ENCODE results near the gene KISS1.

KISS1 gene

GRCh38 chr1:204162494-204163074 is 33.7 kb downstream of the KISS1 start:
- peak; percentile 97 for TF ChIP-seq CTCF (IDR thresholded peaks at IDR 0.05; ENCODE audit: control insufficient read depth, extremely low read depth, insufficient read depth)
- peak; percentile 83 for DNase-seq (ENCODE audit: low read depth)
- no peak overlapping the region for H3K4me3 ChIP-seq (ENCODE audit: low read depth, low read length)

GRCh38 chr1:204161609-204162493 is 34.4 kb downstream of the KISS1 start:
- no peak for DNase-seq (ENCODE audit: low read depth)
- no peak overlapping the region for H3K4me3 ChIP-seq (ENCODE audit: low read depth, low read length)
- TF ChIP-seq CTCF (IDR thresholded peaks at IDR 0.05; ENCODE audit: control insufficient read depth, extremely low read depth, insufficient read depth): no peak

- DNase-seq (ENCODE audit: low read depth): no peak
- H3K4me3 ChIP-seq (ENCODE audit: low read depth, low read length): no peak overlapping the region
- no peak for TF ChIP-seq CTCF (IDR thresholded peaks at IDR 0.05; ENCODE audit: control insufficient read depth, extremely low read depth, insufficient read depth)
Observed at GRCh38 chr1:204157962-204158361, 38.3 kb downstream of the KISS1 start.

GRCh38 chr1:204155881-204156280 is 40.4 kb downstream of the KISS1 start:
- TF ChIP-seq CTCF (IDR thresholded peaks at IDR 0.05; ENCODE audit: control insufficient read depth, extremely low read depth, insufficient read depth): no peak
- H3K4me3 ChIP-seq (ENCODE audit: low read depth, low read length): no peak overlapping the region
- no peak for DNase-seq (ENCODE audit: low read depth)

- DNase-seq (ENCODE audit: low read depth): no peak
- H3K4me3 ChIP-seq (ENCODE audit: low read depth, low read length): no peak overlapping the region
- TF ChIP-seq CTCF (IDR thresholded peaks at IDR 0.05; ENCODE audit: control insufficient read depth, extremely low read depth, insufficient read depth): no peak
Observed at GRCh38 chr1:204154568-204155255, 41.6 kb downstream of the KISS1 start.

GRCh38 chr1:204153667-204154066 is 42.6 kb downstream of the KISS1 start:
- no peak for DNase-seq (ENCODE audit: low read depth)
- no peak for TF ChIP-seq CTCF (IDR thresholded peaks at IDR 0.05; ENCODE audit: control insufficient read depth, extremely low read depth, insufficient read depth)
- no peak overlapping the region for H3K4me3 ChIP-seq (ENCODE audit: low read depth, low read length)
